Measurements from ENCODE around the gene MAGEA3. TPM values are rescaled to one million over a fixed set of nuclear protein-coding genes. Genes with fewer than 3 reads are reported as not detected.

Gene MAGEA3
- total RNA-seq, 2 donors from 2014 or later: not detected

DNA sequence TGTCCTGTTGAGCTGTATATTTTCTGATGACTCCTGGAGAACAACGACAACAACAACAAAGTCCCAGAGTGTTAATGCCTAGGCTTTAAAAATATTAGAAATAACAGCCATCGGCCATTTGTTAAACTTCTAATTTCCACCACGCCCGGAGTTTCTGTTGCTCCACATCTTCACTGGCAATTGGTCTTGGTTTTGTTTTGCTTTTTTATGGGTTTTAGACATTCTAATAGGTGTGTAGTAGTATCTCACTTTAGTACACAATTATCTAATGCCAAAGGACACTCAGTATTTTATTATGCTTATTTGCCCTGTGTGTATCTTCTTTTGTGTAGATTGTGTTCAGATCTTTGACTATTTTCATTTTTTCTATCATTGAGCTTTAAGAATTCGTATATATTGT lies 40.0 kb downstream of the MAGEA3 start:
- Histone ChIP-seq H3K27ac (no peak overlapping the region), H3K4me1 (ENCODE audit: control insufficient read depth in 1 of 2, low read depth in 2 of 2) (no peaks in the 10 kb centered on the region), H3K9me3 (no peaks in the 10 kb centered on the region), H3K27me3 (replicated peaks; ENCODE audit: insufficient read depth) (no peaks in the 10 kb centered on the region), H3K4me3 (no peak overlapping the region), H3K36me3 (no peaks in the 10 kb centered on the region)
- DNase-seq (ENCODE audit: low spot score): no peak
- TF ChIP-seq, protein P1, sequence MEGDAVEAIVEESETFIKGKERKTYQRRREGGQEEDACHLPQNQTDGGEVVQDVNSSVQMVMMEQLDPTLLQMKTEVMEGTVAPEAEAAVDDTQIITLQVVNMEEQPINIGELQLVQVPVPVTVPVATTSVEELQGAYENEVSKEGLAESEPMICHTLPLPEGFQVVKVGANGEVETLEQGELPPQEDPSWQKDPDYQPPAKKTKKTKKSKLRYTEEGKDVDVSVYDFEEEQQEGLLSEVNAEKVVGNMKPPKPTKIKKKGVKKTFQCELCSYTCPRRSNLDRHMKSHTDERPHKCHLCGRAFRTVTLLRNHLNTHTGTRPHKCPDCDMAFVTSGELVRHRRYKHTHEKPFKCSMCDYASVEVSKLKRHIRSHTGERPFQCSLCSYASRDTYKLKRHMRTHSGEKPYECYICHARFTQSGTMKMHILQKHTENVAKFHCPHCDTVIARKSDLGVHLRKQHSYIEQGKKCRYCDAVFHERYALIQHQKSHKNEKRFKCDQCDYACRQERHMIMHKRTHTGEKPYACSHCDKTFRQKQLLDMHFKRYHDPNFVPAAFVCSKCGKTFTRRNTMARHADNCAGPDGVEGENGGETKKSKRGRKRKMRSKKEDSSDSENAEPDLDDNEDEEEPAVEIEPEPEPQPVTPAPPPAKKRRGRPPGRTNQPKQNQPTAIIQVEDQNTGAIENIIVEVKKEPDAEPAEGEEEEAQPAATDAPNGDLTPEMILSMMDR (IDR thresholded peaks at IDR 0.05): no peak
- ATAC-seq (ENCODE audit: insufficient number of reproducible peaks, low FRiP score, low read depth): no peak

Other genes starting within 250 kb of the MAGEA3 start
- not detected for gene GABRA3, start 247.5 kb upstream of the MAGEA3 start, total RNA-seq
- gene GABRQ, start 60.9 kb upstream of the MAGEA3 start, total RNA-seq: not detected
- gene CSAG2, start 10.5 kb downstream of the MAGEA3 start, total RNA-seq: not detected
- gene MAGEA2B, start 15.8 kb downstream of the MAGEA3 start, total RNA-seq: not detected
- gene CSAG1, start 34.9 kb downstream of the MAGEA3 start, total RNA-seq: not detected
- gene MAGEA12, start 35.0 kb downstream of the MAGEA3 start, total RNA-seq: not detected
- gene MAGEA2, start 55.0 kb downstream of the MAGEA3 start, total RNA-seq: not detected
- not detected for gene CSAG3, start 60.4 kb downstream of the MAGEA3 start, total RNA-seq
- not detected for gene MAGEA6, start 70.9 kb downstream of the MAGEA3 start, total RNA-seq
- gene CETN2, start 132.0 kb downstream of the MAGEA3 start, total RNA-seq: 10 to 100 TPM; 16.3 to 27.1 TPM
- 10 to 100 TPM in 1 of 2 donors, 1 to 10 TPM in 1; 5.3 to 23.1 TPM for gene NSDHL, start 132.3 kb downstream of the MAGEA3 start, total RNA-seq
- 1 to 10 TPM; 8.1 to 8.5 TPM for gene ZNF185, start 199.3 kb downstream of the MAGEA3 start, total RNA-seq

Measured in thoracic aorta (tissue), 2 donors.